Measurements from ENCODE around the gene ADCY1. TPM values are rescaled to one million over a fixed set of nuclear protein-coding genes. Genes with fewer than 3 reads are reported as not detected.

Gene ADCY1
- total and polyA plus RNA-seq, 8 donors, result 0.55 to 2.8 (median 2.5) TPM

- ATAC-seq (no peak), DNase-seq (no peak)
- no peak overlapping the region for H3K4me3 ChIP-seq
- H3K9me3 ChIP-seq, result peaks cover 0 to 13% of the 10 kb centered on the region in 2 donors
- peaks cover 0 to 12% of the 10 kb centered on the region in 2 donors for H3K27me3 ChIP-seq
- no peaks in the 10 kb centered on the region for H3K36me3 ChIP-seq
- no peak overlapping the region for H3K27ac ChIP-seq
- H3K4me1 ChIP-seq, result no peaks in the 10 kb centered on the region
- TF ChIP-seq CTCF (IDR thresholded peaks at IDR 0.05), result no peak
- intact Hi-C loops (cut with DNase I), result no loop called here
These were observed 10.8 kb upstream of the ADCY1 start for GRCh38 chr7:45563401-45563800.

- no peak overlapping the region for H3K4me3 ChIP-seq
- intact Hi-C loops (cut with DNase I), result no loop called here
- no peak for TF ChIP-seq CTCF (IDR thresholded peaks at IDR 0.05)
These were observed 10.2 kb upstream of the ADCY1 start for GRCh38 chr7:45563941-45564461.

DNA sequence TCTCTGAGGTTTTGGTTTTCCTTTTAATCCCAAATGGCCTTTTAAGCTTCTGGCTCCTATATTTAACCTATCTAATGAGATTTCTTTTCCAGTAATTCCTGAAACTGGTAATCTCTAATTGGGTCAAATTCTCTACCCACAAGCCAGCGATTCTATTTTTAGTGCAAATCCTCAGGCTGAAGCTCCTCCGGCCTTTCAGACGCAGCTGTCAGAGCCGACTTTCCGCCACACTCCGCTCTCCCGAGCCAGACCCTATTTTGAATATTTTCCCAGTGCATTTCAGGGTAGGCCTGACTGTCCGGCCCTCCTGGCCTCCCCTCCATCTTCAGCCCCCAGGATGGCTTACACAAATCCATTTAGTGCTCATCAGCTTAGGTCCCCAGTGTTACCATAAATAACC, 9.7 kb upstream of the ADCY1 start:
- peaks cover 0 to 17% of the 10 kb centered on the region in 2 donors for H3K27me3 ChIP-seq
- ATAC-seq (no peak), DNase-seq (peak in 1 of 4 donors; percentile 40)
- H3K4me3 ChIP-seq, result no peak overlapping the region
- no peak for TF ChIP-seq CTCF (IDR thresholded peaks at IDR 0.05)
- H3K27ac ChIP-seq, result no peak overlapping the region
- peaks cover 0 to 9% of the 10 kb centered on the region in 2 donors for H3K9me3 ChIP-seq
- H3K4me1 ChIP-seq, result no peaks in the 10 kb centered on the region
- no peaks in the 10 kb centered on the region for H3K36me3 ChIP-seq
- intact Hi-C loops (cut with DNase I), result no loop called here

More at GRCh38 chr7:45563941-45564461, 10.2 kb upstream of the ADCY1 start:
- ATAC-seq (no peak), DNase-seq (peak in 1 of 4 donors; percentile 24)
- Histone ChIP-seq H3K4me1 (no peaks in the 10 kb centered on the region), H3K27me3 (peaks cover 0 to 16% of the 10 kb centered on the region in 2 donors), H3K27ac (no peak overlapping the region), H3K9me3 (peaks cover 0 to 13% of the 10 kb centered on the region in 2 donors), H3K36me3 (no peaks in the 10 kb centered on the region)

- DNase-seq (no peak), ATAC-seq (no peak)
- intact Hi-C loops (cut with DNase I), result no loop called here
- peaks cover 0 to 4% of the 10 kb centered on the region in 2 donors for H3K9me3 ChIP-seq
- no peaks in the 10 kb centered on the region for H3K36me3 ChIP-seq
- no peak overlapping the region for H3K27ac ChIP-seq
- TF ChIP-seq CTCF (IDR thresholded peaks at IDR 0.05), result no peak
- H3K4me1 ChIP-seq, result no peaks in the 10 kb centered on the region
- peaks cover 0 to 17% of the 10 kb centered on the region in 2 donors for H3K27me3 ChIP-seq
- no peak overlapping the region for H3K4me3 ChIP-seq
These were observed 9.2 kb upstream of the ADCY1 start for GRCh38 chr7:45564886-45565455.

DNA sequence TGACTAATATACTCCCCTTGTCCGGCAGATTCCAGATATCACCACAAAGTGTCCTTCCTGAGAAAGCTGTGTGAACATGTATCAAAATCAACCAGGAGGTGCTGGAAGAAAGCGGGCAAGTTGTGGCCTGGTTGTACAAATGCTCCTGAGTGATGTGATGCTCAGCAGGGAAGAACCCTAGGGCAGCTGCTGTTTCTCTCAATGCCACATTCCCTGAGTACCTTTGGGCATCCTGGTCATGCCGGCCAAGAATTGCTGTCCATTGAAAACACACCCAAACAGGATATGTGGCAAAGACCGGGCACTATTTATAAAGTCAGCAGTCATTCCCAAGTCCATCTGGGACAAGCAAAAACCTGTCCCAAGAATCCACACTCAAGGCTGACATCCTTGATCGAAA, 7.8 kb upstream of the ADCY1 start:
- Histone ChIP-seq H3K27me3 (peaks cover 0 to 17% of the 10 kb centered on the region in 2 donors), H3K4me3 (no peak overlapping the region), H3K4me1 (no peaks in the 10 kb centered on the region), H3K36me3 (no peaks in the 10 kb centered on the region), H3K9me3 (no peaks in the 10 kb centered on the region), H3K27ac (no peak overlapping the region)
- ATAC-seq (no peak), DNase-seq (no peak)
- TF ChIP-seq CTCF (IDR thresholded peaks at IDR 0.05), result no peak
- intact Hi-C loops (cut with DNase I), result no loop called here
